IMR-90 (cell line): ENCODE results near the gene RAB26. TPM values are rescaled to one million over a fixed set of nuclear protein-coding genes. Genes with fewer than 3 reads are reported as not detected.

ENCODE experiments used
- ATAC-seq: fragments of 200-7000 bp; cut with Tn5 transposase; 2 replicates; pipeline ENCODE4 v1.9.1; 2020; ENCODE audit warnings: low read depth, mild to moderate bottlenecking, moderate library complexity
- BruUV-seq: library from RNA; stranded (reverse); fragments of 400-500 nt; replicated peaks from 2 replicates; lab custom pipeline; 2021; lab: Mats Ljungman, UMichigan
- CTCF ChIA-PET: fragments of 300-600 bp; formaldehyde crosslinking; extraction: SDS; loops from one replicate; lab custom pipeline; 2021; ENCODE audit warnings: antibody characterized with exemption; lab: Yijun Ruan, JAX
- POLR2A ChIA-PET: fragments of 300-600 bp; sonication (Branson Sonifier 250); formaldehyde crosslinking; loops from one replicate; lab custom pipeline; 2022; ENCODE audit warnings: antibody characterized with exemption; ENCODE audit not compliant: unreplicated experiment; lab: Charles Lee
- DNase-seq: peaks from one replicate; pipeline ENCODE4 v3.0.0; 2013
- H2AFZ ChIP-seq: replicated peaks from 2 replicates; pipeline ENCODE3; 2013; ENCODE audit warnings: low read length, mild to moderate bottlenecking; ENCODE audit not compliant: poor library complexity
- H2AK5ac ChIP-seq: 2 replicates; pipeline ENCODE4 v1.6.1; 2013; ENCODE audit warnings: low read depth, low read length, inconsistent platforms
- H2AK9ac ChIP-seq: replicated peaks from 2 replicates; pipeline ENCODE3; 2013; ENCODE audit warnings: mild to moderate bottlenecking, low read depth, low read length, moderate library complexity; ENCODE audit not compliant: poor library complexity
- H2BK120ac ChIP-seq: 2 replicates; pipeline ENCODE4 v1.6.1; 2013; ENCODE audit warnings: low read depth, low read length, inconsistent platforms
- H2BK15ac ChIP-seq: 3 replicates; pipeline ENCODE4 v1.6.1; 2013; ENCODE audit warnings: low read depth, low read length, inconsistent platforms
- H2BK20ac ChIP-seq: 2 replicates; pipeline ENCODE4 v1.6.1; 2013; ENCODE audit warnings: low read depth, mild to moderate bottlenecking, inconsistent platforms, low read length, moderate library complexity
- H2BK5ac ChIP-seq: 2 replicates; pipeline ENCODE4 v1.6.1; 2013; ENCODE audit warnings: mild to moderate bottlenecking, low read depth, low read length, inconsistent platforms; ENCODE audit not compliant: poor library complexity, severe bottlenecking
- H3K14ac ChIP-seq: replicated peaks from 2 replicates; pipeline ENCODE4 v1.6.1; 2013; ENCODE audit warnings: low read depth, low read length, inconsistent platforms
- H3K18ac ChIP-seq: 2 replicates; pipeline ENCODE4 v1.6.1; 2013; ENCODE audit warnings: low read depth, low read length, control low read depth
- H3K23ac ChIP-seq: 2 replicates; pipeline ENCODE4 v1.6.1; 2013; ENCODE audit warnings: low read depth, low read length, inconsistent platforms
- H3K27ac ChIP-seq: 2 replicates; pipeline ENCODE4 v1.5.1; 2013; ENCODE audit warnings: mild to moderate bottlenecking, control low read depth, low read length; ENCODE audit not compliant: insufficient read depth
- H3K27me3 ChIP-seq: 2 replicates; pipeline ENCODE4 v1.6.1; 2013; ENCODE audit warnings: low read length; ENCODE audit not compliant: control insufficient read depth, insufficient read depth
- H3K36me3 ChIP-seq: 2 replicates; pipeline ENCODE4 v1.6.1; 2013; ENCODE audit warnings: low read length, mixed read lengths; ENCODE audit not compliant: control insufficient read depth, insufficient read depth
- H3K4ac ChIP-seq: 2 replicates; pipeline ENCODE4 v1.6.1; 2013; ENCODE audit warnings: low read depth, low read length, inconsistent platforms
- H3K4me1 ChIP-seq: 2 replicates; pipeline ENCODE4 v1.6.1; 2013; ENCODE audit warnings: low read length, mixed read lengths; ENCODE audit not compliant: control insufficient read depth, insufficient read depth
- H3K4me2 ChIP-seq: 2 replicates; pipeline ENCODE4 v1.6.1; 2013; ENCODE audit warnings: low read depth, mild to moderate bottlenecking, control low read depth, low read length, moderate library complexity
- H3K4me3 ChIP-seq: 2 replicates; pipeline ENCODE4 v1.5.1; 2013; ENCODE audit warnings: low read depth, mild to moderate bottlenecking, control low read depth, low read length, moderate library complexity; ENCODE audit not compliant: insufficient read depth
- H3K56ac ChIP-seq: 2 replicates; pipeline ENCODE4 v1.6.1; 2013; ENCODE audit warnings: low read length, inconsistent platforms; ENCODE audit not compliant: insufficient read depth; ENCODE audit errors: extremely low read depth
- H3K79me1 ChIP-seq, 2 experiments: 2 replicates each; pipeline ENCODE4 v1.6.1; 2013; ENCODE audit warnings: low read length in 2 of 2, inconsistent platforms in 1 of 2, low read depth in 1 of 2
- H3K9ac ChIP-seq: 2 replicates; pipeline ENCODE4 v1.6.1; 2013; ENCODE audit warnings: low read depth, low read length, control low read depth
- H3K9me1 ChIP-seq: 2 replicates; pipeline ENCODE4 v1.6.1; 2013; ENCODE audit warnings: low read length, inconsistent platforms; ENCODE audit not compliant: insufficient read depth
- H3K9me3 ChIP-seq: 2 replicates; pipeline ENCODE4 v1.6.1; 2013; ENCODE audit warnings: low read length; ENCODE audit not compliant: control insufficient read depth, insufficient read depth
- H4K20me1 ChIP-seq: 2 replicates; pipeline ENCODE4 v1.6.1; 2013; ENCODE audit warnings: low read length, inconsistent platforms; ENCODE audit not compliant: insufficient read depth
- H4K5ac ChIP-seq: 2 replicates; pipeline ENCODE4 v1.6.1; 2013; ENCODE audit warnings: mild to moderate bottlenecking, low read depth, low read length, control low read depth
- H4K8ac ChIP-seq, 2 experiments: 2 replicates each; pipeline ENCODE4 v1.6.1; 2013; ENCODE audit warnings: low read depth in 2 of 2, low read length in 2 of 2, control low read depth in 1 of 2, inconsistent platforms in 1 of 2
- H4K91ac ChIP-seq: 2 replicates; pipeline ENCODE4 v1.6.1; 2013; ENCODE audit warnings: low read depth, low read length, inconsistent platforms; ENCODE audit not compliant: insufficient read depth
- FOS ChIP-seq: fragments of 150-350 bp; IDR thresholded peaks from 2 replicates; pipeline ENCODE4 v1.6.1; 2016; ENCODE audit warnings: low read depth, low read length
- MAFK ChIP-seq: IDR thresholded peaks from 2 replicates; pipeline ENCODE4 v1.6.1; 2012; ENCODE audit warnings: low read depth, low read length, improper control_type of control experiment
- RAD21 ChIP-seq: IDR thresholded peaks from 2 replicates; pipeline ENCODE4 v1.6.1; 2012; ENCODE audit warnings: low read length, improper control_type of control experiment
- RCOR1 ChIP-seq: IDR thresholded peaks from 2 replicates; pipeline ENCODE4 v1.6.1; 2012; ENCODE audit warnings: mild to moderate bottlenecking, low read length, improper control_type of control experiment; ENCODE audit not compliant: insufficient replicate concordance
- WGBS, 2 experiments: methylation state at CpG; one replicate each; pipeline versions ENCODE4 v1.1.5 to v1.1.7; 2013; ENCODE audit warnings: missing lambda C conversion rate in 2 of 2; ENCODE audit not compliant: insufficient read length in 1 of 2; ENCODE audit errors: extremely low coverage in 2 of 2; 5-methylcytosine and 5-hydroxymethylcytosine counted together
- dilution Hi-C: fragments of 300-500 bp; cut with HindIII; formaldehyde crosslinking; loops from one replicate; pipeline ENCODE4 v1.14.3; 2018; ENCODE audit warnings: low sequenced_read_pairs; ENCODE audit not compliant: unreplicated experiment
- in situ Hi-C: fragments of 300-500 bp; cut with MboI; formaldehyde crosslinking; loops from 3 replicates; pipeline ENCODE4 v1.14.3; 2019; ENCODE audit warnings: low sequenced_read_pairs, inconsistent platforms, mixed read lengths
- intact Hi-C: fragments of 100-400 bp; cut with micrococcal nuclease; formaldehyde crosslinking; loops from 2 replicates; pipeline ENCODE4 v1.10.0; 2022
- polyA plus RNA-seq, 3 experiments: library from polyadenylated mRNA; depleted of rRNA; stranded (reverse); fragments of >200 nt; gene quantifications; 2 replicates each; pipeline ENCODE4 v1.2.3, GENCODE V29; 2012; ENCODE audit warnings: low replicate concordance in 1 of 3
- total RNA-seq: library from RNA; depleted of rRNA; stranded (reverse); fragments of >200 nt; gene quantifications from 2 replicates; pipeline ENCODE4 v1.2.3, GENCODE V29; 2012
- TF ChIP-seq, protein P1 (sequence below): fragments of 150-350 bp; IDR thresholded peaks from 2 replicates; pipeline ENCODE4 v1.6.1; 2016; ENCODE audit warnings: low read depth, mild to moderate bottlenecking, low read length, moderate library complexity, borderline replicate concordance

RAB26 gene
- total and polyA plus RNA-seq, 2 of the 4 experiments (the other 2 are of a cell fraction): 1.1 to 4.5 TPM

DNA sequence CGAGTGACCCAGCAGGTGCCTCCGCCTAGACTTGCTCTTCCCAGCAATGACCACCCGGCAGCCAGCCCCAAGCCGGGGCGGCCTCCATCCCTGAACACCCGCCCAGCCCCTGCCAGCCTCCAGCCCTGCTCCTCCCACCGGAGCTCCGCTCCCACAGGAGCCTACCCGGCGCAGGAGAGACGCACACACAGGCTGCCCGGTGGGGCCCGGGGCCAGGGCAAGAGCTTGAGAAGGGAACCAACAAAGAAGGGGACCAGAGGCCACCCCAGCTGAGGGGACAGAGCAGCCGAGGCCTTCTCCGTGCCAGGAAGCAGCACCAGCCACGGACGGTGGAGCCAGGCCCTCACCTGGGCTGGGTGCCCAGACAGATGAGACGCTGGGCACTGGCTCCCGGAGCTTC, 26.6 kb upstream of the RAB26 start:
- Histone ChIP-seq H3K4me3 (no peak overlapping the region), H4K91ac (no peak overlapping the region), H4K20me1 (peaks cover 19% of the 10 kb centered on the region), H3K79me1 (peaks cover 4 to 24% of the 10 kb centered on the region in 2 experiments; a peak in 3 of 4 replicates), H2AK5ac (no peak overlapping the region), H3K9me3 (no peaks in the 10 kb centered on the region), H3K27ac (no peak overlapping the region), H3K9ac (no peak overlapping the region), H2BK15ac (no peak overlapping the region), H3K36me3 (no peaks in the 10 kb centered on the region), H2BK20ac (no peak overlapping the region), H3K4ac (no peak overlapping the region), H3K27me3 (no peaks in the 10 kb centered on the region), H3K56ac (no peak overlapping the region), H3K4me1 (peaks cover 29% of the 10 kb centered on the region), H2BK5ac (no peak overlapping the region), H3K18ac (no peak overlapping the region), H4K8ac (no peak overlapping the region), H3K4me2 (no peak overlapping the region), H2AFZ (no peak overlapping the region), H3K9me1 (no peaks in the 10 kb centered on the region), H3K23ac (no peak overlapping the region), H3K14ac (no peak overlapping the region), H4K5ac (no peak overlapping the region), H2AK9ac (no peak overlapping the region), H2BK120ac (no peak overlapping the region)
- dilution Hi-C loops: no loop called here
- TF ChIP-seq, protein P1, sequence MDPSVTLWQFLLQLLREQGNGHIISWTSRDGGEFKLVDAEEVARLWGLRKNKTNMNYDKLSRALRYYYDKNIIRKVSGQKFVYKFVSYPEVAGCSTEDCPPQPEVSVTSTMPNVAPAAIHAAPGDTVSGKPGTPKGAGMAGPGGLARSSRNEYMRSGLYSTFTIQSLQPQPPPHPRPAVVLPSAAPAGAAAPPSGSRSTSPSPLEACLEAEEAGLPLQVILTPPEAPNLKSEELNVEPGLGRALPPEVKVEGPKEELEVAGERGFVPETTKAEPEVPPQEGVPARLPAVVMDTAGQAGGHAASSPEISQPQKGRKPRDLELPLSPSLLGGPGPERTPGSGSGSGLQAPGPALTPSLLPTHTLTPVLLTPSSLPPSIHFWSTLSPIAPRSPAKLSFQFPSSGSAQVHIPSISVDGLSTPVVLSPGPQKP: no peak
- TF ChIP-seq MAFK: no peak
- no peak for TF ChIP-seq RCOR1
- TF ChIP-seq FOS: no peak
- no peak for TF ChIP-seq RAD21
- in situ Hi-C loops: no loop called here
- DNase-seq (no peak), ATAC-seq (no peak)
- intact Hi-C loops: no loop called here
- BruUV-seq: no TSS peak
- WGBS, 2 experiments: 97% methylated on average over 3 of the region's 19 CpGs; no CpG with 5 or more reads in 1 of the 2 experiments
- ChIA-PET POLR2A (no interaction called here), CTCF (interaction anchor here (0.6 to 1.6 kb wide), 2 partner anchors 19 to 33 kb away, joined by 3 to 7 read pairs; no protein-coding TSS in a partner anchor)
